Adipocyte (in vitro differentiated cells): ENCODE results near the gene SSR1.
"Not testable (repeated sequence)": the region's sequence is repeated elsewhere in the genome, so short reads cannot be mapped to it uniquely, and the experiment has no call there.

Experiments
- DNase-seq: peaks from one replicate; pipeline ENCODE4 v3.0.0-alpha.2; 2015; ENCODE audit warnings: low read depth
- H3K27me3 ChIP-seq: replicated peaks from 2 replicates; pipeline ENCODE4 v1.7.0; 2013; ENCODE audit warnings: mild to moderate bottlenecking, low read length, moderate library complexity; ENCODE audit not compliant: control insufficient read depth, insufficient read depth
- H3K36me3 ChIP-seq: 2 replicates; pipeline ENCODE4 v1.7.0; 2013; ENCODE audit warnings: low read length, mild to moderate bottlenecking, moderate library complexity; ENCODE audit not compliant: control insufficient read depth, insufficient read depth, severe bottlenecking
- H3K4me1 ChIP-seq: 2 replicates; pipeline ENCODE4 v1.7.0; 2013; ENCODE audit warnings: mild to moderate bottlenecking, low read length, moderate library complexity; ENCODE audit not compliant: control insufficient read depth, insufficient read depth
- H3K4me3 ChIP-seq: 2 replicates; pipeline ENCODE4 v1.7.0; 2013; ENCODE audit warnings: mild to moderate bottlenecking, low read length, moderate library complexity
- H3K9ac ChIP-seq: 2 replicates; pipeline ENCODE4 v1.7.0; 2013; ENCODE audit warnings: mild to moderate bottlenecking, low read length, moderate library complexity
- H3K9me3 ChIP-seq: 2 replicates; pipeline ENCODE4 v1.7.0; 2013; ENCODE audit warnings: mild to moderate bottlenecking, low read length, moderate library complexity; ENCODE audit not compliant: control insufficient read depth

Gene SSR1

DNA sequence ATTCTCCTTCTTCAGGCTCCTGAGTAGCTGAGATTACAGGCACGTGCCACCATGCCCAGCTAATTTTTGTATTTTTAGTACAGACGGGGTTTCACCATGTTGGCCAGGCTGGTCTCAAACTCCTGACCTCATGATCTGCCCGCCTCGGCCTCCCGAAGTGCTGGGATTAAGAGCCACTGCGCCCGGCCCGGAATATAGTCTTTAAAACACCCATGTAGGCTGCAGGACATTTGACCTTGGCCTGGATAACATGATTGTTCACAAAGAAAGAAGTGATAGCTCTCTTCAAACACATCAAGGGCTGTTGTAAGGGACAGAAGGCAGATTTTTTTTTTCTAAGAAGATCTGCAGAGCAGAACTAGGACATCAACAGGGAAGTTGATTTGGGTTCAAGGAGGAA is 38.5 kb downstream of the SSR1 start:
- not testable (repeated sequence) for H3K9me3 ChIP-seq, H3K27me3 ChIP-seq, DNase-seq, H3K4me3 ChIP-seq, H3K9ac ChIP-seq, H3K36me3 ChIP-seq
- H3K4me1 ChIP-seq, result peaks cover 12% of the 10 kb centered on the region

DNA sequence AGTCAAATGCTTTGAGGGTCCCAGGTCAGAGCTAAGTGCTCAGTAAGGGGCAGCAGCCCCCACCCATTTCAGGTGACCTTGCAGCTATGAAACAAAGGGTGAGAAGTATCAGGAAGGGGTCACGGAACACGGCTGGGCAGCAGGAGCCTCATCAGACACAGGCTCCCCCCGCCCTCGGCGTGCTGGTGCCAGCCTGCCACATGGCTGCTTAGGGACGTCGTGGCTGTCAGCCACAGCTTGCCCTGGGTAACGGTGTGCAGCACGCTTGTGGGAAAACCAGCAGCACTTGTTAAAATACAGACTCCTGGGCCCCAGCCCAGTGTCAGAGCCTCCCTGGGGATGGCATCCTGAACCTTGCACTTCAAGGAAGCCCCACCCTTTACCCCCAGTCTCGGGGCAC is 39.3 kb downstream of the SSR1 start:
- Histone ChIP-seq H3K4me1 (peaks cover 12% of the 10 kb centered on the region), H3K36me3 (no peaks in the 10 kb centered on the region), H3K9me3 (no peaks in the 10 kb centered on the region), H3K4me3 (no peak overlapping the region), H3K9ac (no peak overlapping the region), H3K27me3 (no peaks in the 10 kb centered on the region)
- DNase-seq, result no peak

DNA sequence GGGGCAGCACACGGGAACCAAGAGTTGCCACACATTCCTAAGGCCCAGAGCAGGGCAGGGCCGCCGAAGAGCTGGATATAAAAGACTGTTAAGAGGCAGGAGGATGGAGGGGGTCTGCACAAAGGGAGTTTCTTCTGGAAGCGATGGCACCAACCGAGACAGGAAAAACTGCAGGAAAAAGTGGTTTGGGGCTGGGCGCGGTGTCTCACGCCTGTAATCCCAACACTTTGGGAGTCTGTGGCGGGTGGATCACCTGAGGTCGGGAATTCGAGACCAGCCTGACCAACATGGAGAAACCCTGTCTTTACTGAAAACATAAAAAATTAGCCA is 41.8 kb downstream of the SSR1 start:
- Histone ChIP-seq H3K4me3 (no peak overlapping the region), H3K9ac (no peak overlapping the region), H3K27me3 (no peaks in the 10 kb centered on the region), H3K9me3 (no peaks in the 10 kb centered on the region), H3K36me3 (no peaks in the 10 kb centered on the region), H3K4me1 (peaks cover 17% of the 10 kb centered on the region)
- DNase-seq, result no peak

DNA sequence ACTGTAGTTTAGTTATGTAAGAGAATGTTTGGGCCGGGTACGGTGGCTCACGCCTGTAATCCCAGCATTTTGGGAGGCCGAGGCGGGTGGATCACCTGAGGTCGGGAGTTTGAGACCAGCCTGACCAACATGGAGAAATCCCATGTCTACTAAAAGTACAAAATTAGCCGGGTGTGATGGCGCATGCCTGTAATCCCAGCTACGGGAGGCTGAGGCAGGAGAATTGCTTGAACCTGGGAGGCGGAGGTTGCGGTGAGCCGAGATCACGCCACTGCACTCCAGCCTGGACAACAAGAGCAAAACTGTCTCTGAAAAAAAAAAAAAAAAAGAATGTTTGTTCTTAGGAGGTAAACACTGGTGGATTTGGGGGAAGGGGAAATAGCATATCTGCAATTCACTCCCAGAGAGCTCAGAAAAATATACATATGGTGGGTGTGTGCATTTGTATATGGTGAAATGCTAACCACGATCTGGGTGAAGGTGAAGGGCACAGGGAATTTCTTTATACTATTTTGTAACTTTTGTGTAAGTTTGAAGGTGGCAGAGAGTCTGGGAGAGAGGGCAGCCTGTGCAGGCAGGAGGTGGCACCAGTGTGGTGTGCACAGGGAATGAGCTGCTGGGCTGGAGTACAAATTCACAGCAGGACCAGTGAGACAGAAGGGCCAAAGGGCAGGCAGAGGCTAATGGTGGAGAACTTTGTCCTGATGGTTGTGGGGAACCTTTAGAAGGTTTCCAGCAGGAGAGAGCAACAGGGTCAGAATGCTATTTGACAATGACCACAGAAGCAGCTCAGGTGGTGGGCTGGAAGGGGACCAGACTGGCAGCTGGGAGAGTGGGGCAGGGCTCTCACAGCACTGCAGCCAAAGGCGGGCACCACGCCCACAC is 42.4 kb downstream of the SSR1 start:
- Histone ChIP-seq H3K27me3 (no peaks in the 10 kb centered on the region), H3K4me3 (no peak overlapping the region), H3K4me1 (peaks cover 17% of the 10 kb centered on the region), H3K9me3 (no peaks in the 10 kb centered on the region), H3K36me3 (no peaks in the 10 kb centered on the region), H3K9ac (no peak overlapping the region)
- DNase-seq, result no peak

DNA sequence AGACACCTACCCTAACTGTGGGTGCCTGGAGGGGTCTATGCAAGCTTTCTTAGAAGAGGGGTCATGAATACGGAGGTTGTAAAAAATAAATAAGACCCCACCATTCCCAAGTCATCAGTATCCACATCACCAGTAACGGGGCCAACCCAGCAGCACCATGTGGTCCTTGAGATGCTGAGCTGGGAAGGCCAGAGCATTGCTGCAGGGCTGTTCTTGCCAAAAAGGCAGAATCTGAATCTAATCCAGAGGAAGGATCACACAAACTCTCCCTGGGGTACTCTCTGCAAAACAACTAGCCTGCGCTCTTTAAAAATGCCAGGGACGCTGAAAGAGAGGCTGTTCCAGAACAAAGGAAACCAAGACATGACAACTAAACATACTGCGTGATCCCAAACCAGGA is 43.2 kb downstream of the SSR1 start:
- no peaks in the 10 kb centered on the region for H3K9me3 ChIP-seq
- no peak overlapping the region for H3K4me3 ChIP-seq
- H3K36me3 ChIP-seq, result no peaks in the 10 kb centered on the region
- no peak for DNase-seq
- H3K4me1 ChIP-seq, result peaks cover 16% of the 10 kb centered on the region
- H3K9ac ChIP-seq, result no peak overlapping the region
- H3K27me3 ChIP-seq, result no peaks in the 10 kb centered on the region

DNA sequence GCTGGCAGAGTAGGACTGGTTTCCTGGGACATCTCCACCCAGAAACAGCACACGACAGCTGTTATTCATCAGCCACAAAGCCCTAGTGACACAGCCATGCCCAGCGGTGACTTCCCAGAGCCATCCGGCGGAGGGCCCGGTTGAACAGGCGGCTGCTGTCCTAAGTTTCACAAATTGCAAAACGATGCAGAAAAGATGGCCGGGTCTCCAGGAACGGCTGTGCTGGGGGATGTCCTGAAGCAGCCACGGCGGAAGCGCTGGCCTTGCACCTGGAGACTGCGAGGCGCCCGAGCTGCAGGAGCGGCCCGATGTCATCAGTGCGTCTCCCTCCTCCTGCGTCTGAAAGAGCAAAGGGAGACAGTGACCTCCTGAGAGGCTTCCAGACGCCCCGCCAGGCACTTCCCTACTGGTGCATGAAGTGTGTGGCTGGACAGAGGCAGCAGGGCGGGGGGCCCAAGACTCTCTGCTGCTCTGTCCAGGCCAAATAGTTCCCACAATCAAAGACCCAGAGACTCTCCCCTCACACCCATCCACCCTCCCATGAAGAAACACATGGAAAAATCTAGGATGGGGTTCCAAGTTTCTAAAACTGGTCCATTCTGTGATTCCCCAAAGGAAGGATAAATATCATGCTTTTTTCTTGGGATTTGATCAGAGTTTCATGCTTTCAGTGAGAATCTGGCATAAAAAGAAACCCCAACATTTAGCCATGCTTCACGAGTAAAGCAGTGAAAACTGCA is 44.0 kb downstream of the SSR1 start:
- H3K27me3 ChIP-seq, result no peaks in the 10 kb centered on the region
- no peaks in the 10 kb centered on the region for H3K36me3 ChIP-seq
- peaks cover 14% of the 10 kb centered on the region for H3K4me1 ChIP-seq
- no peak for DNase-seq
- H3K9me3 ChIP-seq, result no peaks in the 10 kb centered on the region
- H3K4me3 ChIP-seq, result no peak overlapping the region
- no peak overlapping the region for H3K9ac ChIP-seq

DNA sequence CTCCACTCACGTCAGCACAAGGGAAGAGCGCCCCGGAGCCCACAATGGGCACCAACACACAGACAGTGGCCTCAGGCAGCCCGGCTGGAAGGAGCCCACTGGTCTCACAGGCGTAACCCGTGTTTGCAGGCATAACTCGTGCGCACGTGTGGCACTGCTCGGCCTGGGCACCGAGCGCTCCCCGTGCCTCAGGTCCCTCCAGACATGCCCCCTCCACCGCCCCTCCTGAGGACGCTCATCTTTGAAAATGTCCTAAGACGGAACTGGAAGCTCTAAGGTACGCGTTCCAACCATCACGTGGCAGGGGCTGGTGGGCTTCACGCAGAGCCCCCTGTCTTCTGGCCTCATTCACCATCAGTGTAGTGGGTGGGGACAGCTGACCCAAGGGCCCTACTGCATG is 44.6 kb downstream of the SSR1 start:
- no peaks in the 10 kb centered on the region for H3K9me3 ChIP-seq
- DNase-seq, result no peak
- H3K9ac ChIP-seq, result no peak overlapping the region
- peaks cover 14% of the 10 kb centered on the region for H3K4me1 ChIP-seq
- no peaks in the 10 kb centered on the region for H3K27me3 ChIP-seq
- H3K4me3 ChIP-seq, result no peak overlapping the region
- no peaks in the 10 kb centered on the region for H3K36me3 ChIP-seq

DNA sequence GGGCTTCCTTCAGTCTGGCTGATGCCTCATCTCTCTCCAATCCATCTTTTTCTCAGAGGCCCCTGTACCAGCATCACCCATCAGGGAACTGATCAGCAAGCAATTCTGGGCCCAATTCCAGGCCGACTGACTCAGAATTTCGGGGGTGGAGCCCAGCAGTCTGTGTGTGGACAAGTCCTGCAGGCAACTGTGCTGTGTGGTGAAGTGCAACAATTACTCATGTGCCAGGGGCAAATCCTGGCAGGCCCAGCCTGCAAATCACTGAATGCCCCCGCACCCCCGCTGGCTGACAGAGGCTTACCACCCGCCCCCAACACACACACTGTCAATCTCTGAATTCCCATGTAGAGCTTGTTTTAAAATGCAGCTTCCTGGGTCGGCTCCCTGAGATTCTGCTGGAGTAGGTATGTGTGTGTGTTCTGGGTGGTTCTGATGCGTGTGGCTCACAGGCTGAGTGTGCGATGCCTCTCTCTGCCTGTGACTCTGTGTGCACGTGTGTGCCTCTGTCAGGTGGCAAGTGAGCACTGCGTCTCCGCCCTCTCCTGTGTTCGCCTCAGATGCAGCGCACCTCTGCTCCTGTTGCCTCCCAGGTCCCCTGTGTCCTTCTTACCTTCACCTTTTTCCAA is 45.4 kb downstream of the SSR1 start:
- Histone ChIP-seq H3K36me3 (no peaks in the 10 kb centered on the region), H3K4me1 (peaks cover 14% of the 10 kb centered on the region), H3K4me3 (no peak overlapping the region), H3K9me3 (no peaks in the 10 kb centered on the region), H3K9ac (no peak overlapping the region), H3K27me3 (no peaks in the 10 kb centered on the region)
- DNase-seq, result peak; percentile 93

DNA sequence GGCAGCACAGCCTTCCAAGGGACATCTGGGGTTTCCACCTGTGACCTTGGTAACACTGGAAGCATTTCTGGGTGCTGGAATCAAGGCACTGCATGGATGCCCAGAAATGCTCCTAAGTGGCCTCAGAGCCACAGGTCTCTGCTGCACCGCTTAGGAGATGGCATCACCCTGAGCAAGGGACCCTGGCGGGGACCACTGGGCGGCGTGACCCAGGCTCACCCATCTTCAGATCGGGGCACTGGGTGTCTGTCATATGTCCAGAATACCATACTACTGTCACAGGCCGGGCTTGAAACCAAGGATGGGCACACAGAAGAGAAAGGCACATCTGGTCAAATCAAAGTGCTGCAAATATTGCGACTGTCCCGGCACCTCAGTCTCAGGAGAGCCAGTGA is 45.9 kb downstream of the SSR1 start:
- Histone ChIP-seq H3K9ac (no peak overlapping the region), H3K27me3 (no peaks in the 10 kb centered on the region), H3K4me3 (no peak overlapping the region), H3K36me3 (no peaks in the 10 kb centered on the region), H3K4me1 (peaks cover 14% of the 10 kb centered on the region), H3K9me3 (no peaks in the 10 kb centered on the region)
- DNase-seq, result no peak

DNA sequence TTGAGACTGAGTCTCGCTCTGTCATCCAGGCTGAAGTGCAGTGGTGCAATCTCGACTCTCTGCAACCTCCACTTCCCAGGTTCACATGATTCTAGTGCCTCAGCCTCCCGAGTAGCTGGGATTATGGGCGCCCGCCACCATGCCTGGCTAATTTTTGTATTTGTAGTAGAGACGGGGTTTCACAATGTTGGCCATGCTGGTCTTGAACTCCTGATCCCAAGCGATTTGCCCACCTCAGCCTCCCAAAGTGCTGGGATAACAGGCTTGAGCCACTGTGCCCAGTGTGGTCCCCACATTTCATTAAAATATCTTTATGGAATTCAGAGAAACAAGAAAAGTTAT is 47.6 kb downstream of the SSR1 start:
- DNase-seq, H3K27me3 ChIP-seq, H3K4me3 ChIP-seq, H3K9me3 ChIP-seq, H3K36me3 ChIP-seq, H3K9ac ChIP-seq: not testable (repeated sequence)
- H3K4me1 ChIP-seq, result peaks cover 18% of the 10 kb centered on the region

DNA sequence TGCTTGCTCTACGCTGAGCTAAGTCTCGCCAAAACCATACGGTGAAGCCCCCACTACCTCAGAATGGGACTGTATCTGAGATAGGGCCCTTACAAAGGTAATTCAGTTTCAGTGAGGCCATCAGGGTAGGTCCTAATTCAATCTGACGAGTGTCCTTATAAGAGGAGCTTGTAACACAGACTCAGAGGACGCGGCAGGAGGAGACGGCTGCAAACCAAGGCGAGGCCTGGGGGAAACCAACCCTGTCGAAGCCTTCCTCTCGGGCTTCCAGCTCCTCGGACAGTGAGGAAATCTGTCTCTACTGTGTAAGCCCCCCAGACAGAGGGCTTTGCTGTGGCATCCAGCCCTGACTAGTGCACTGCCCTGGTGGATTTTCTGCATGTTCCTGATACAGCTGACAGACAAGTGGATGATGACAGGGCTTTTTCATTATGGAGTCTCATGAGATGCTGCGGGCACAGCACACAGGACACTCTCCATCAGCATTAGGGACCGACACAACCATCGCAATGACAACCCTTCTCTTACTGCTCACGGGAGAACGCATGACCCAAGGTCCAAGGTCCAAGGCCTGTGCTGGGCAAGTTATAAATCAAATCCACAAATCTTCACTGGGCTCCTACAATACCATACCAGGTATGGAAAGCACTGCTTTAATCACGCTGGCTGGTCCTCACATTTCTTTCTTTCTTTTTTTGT is 48.2 kb downstream of the SSR1 start:
- H3K4me3 ChIP-seq, result no peak overlapping the region
- DNase-seq, result no peak
- H3K36me3 ChIP-seq, result no peaks in the 10 kb centered on the region
- H3K4me1 ChIP-seq, result peaks cover 13% of the 10 kb centered on the region
- H3K9me3 ChIP-seq, result no peaks in the 10 kb centered on the region
- H3K27me3 ChIP-seq, result no peaks in the 10 kb centered on the region
- no peak overlapping the region for H3K9ac ChIP-seq
